HEK293 (cell line): ENCODE data around the gene ABCC11.

Experiments
- CTCF ChIA-PET: fragments of 350-600 bp; formaldehyde crosslinking; extraction: SDS; loops from one replicate; lab custom pipeline; 2021; ENCODE audit warnings: antibody characterized with exemption; lab: Yijun Ruan, JAX
- POLR2A ChIA-PET: fragments of 300-600 bp; formaldehyde crosslinking; extraction: SDS; loops from one replicate; lab custom pipeline; 2020; ENCODE audit warnings: antibody characterized with exemption, inconsistent platforms; lab: Yijun Ruan, JAX
- H3K27ac ChIP-seq: fragments of 200-500 bp; sonication (Bioruptor generic); 2 replicates; pipeline ENCODE4 v1.5.1; 2014; ENCODE audit warnings: low read depth, low read length, control low read depth, inconsistent platforms; ENCODE audit errors: extremely low read depth
- H3K36me3 ChIP-seq, 2 experiments: fragments of 200-500 bp in 1 of 2; sonication (Bioruptor generic) in 1 of 2; 1 replicate in 1 of 2; 2 replicates in 1 of 2; pipeline ENCODE4 v1.5.1; 2014 to 2017; ENCODE audit warnings: inconsistent platforms in 2 of 2, low read length in 2 of 2; ENCODE audit not compliant: control insufficient read depth in 2 of 2, insufficient read depth in 1 of 2
- H3K4me1 ChIP-seq: fragments of 200-500 bp; sonication (Bioruptor generic); 2 replicates; pipeline ENCODE4 v1.5.1; 2014; ENCODE audit warnings: mild to moderate bottlenecking, low read length, inconsistent platforms; ENCODE audit not compliant: control insufficient read depth, insufficient read depth
- H3K4me3 ChIP-seq: 2 replicates; pipeline ENCODE4 v1.5.1; 2011; ENCODE audit warnings: low read depth, mild to moderate bottlenecking, control low read depth, low read length, moderate library complexity
- H3K9me3 ChIP-seq: fragments of 200-500 bp; sonication (Bioruptor generic); 2 replicates; pipeline ENCODE4 v1.5.1; 2014; ENCODE audit warnings: low read depth, low read length, inconsistent platforms; ENCODE audit not compliant: control insufficient read depth, insufficient read depth
- BCL11A ChIP-seq: fragments of 450-650 bp; formaldehyde crosslinking; IDR thresholded peaks from 2 replicates; pipeline ENCODE4 v1.5.1; 2016; ENCODE audit warnings: low read depth, missing biosample characterization, missing genetic modification characterization
- KLF9 ChIP-seq: fragments of 450-650 bp; formaldehyde crosslinking; IDR thresholded peaks from 2 replicates; pipeline ENCODE4 v1.5.1; 2016; ENCODE audit warnings: missing biosample characterization, missing genetic modification characterization, low read depth
- MEIS1 ChIP-seq: sonication (generic); formaldehyde crosslinking; IDR thresholded peaks from 2 replicates; pipeline ENCODE4 v1.8.1; 2022; ENCODE audit warnings: missing genetic modification reagents, mild to moderate bottlenecking, borderline replicate concordance
- OSR2 ChIP-seq: fragments of 450-650 bp; formaldehyde crosslinking; IDR thresholded peaks from 2 replicates; pipeline ENCODE4 v1.5.1; 2016; ENCODE audit warnings: missing biosample characterization, missing genetic modification characterization
- ZFP41 ChIP-seq: fragments of 450-650 bp; formaldehyde crosslinking; IDR thresholded peaks from 2 replicates; pipeline ENCODE4 v1.5.1; 2016; ENCODE audit warnings: missing biosample characterization, missing genetic modification characterization, borderline replicate concordance
- ZNF121 ChIP-seq: fragments of 450-650 bp; formaldehyde crosslinking; IDR thresholded peaks from 2 replicates; pipeline ENCODE4 v1.5.1; 2016; ENCODE audit warnings: missing biosample characterization, missing genetic modification characterization
- ZNF132 ChIP-seq: fragments of 450-650 bp; formaldehyde crosslinking; IDR thresholded peaks from 2 replicates; pipeline ENCODE4 v1.5.1; 2017; ENCODE audit warnings: missing biosample characterization, missing genetic modification characterization, borderline replicate concordance
- ZNF157 ChIP-seq: fragments of 450-650 bp; formaldehyde crosslinking; IDR thresholded peaks from 2 replicates; pipeline ENCODE4 v1.5.1; 2016; ENCODE audit warnings: missing biosample characterization, missing genetic modification characterization
- ZNF174 ChIP-seq: fragments of 450-650 bp; formaldehyde crosslinking; IDR thresholded peaks from 2 replicates; pipeline ENCODE4 v1.5.0; 2017; ENCODE audit warnings: missing biosample characterization, mild to moderate bottlenecking, missing genetic modification characterization
- ZNF391 ChIP-seq: fragments of 450-650 bp; formaldehyde crosslinking; IDR thresholded peaks from 2 replicates; pipeline ENCODE4 v1.5.1; 2016; ENCODE audit warnings: low read depth, missing biosample characterization, missing genetic modification characterization, borderline replicate concordance
- ZNF544 ChIP-seq: fragments of 450-650 bp; formaldehyde crosslinking; IDR thresholded peaks from 2 replicates; pipeline ENCODE4 v1.5.0; 2017; ENCODE audit warnings: missing biosample characterization, missing genetic modification characterization
- ZNF768 ChIP-seq: fragments of 450-650 bp; formaldehyde crosslinking; IDR thresholded peaks from 2 replicates; pipeline ENCODE4 v1.5.1; 2018; ENCODE audit warnings: missing biosample characterization, mild to moderate bottlenecking, missing genetic modification characterization
- TF ChIP-seq, protein P1 (sequence below): fragments of 450-650 bp; formaldehyde crosslinking; IDR thresholded peaks from 2 replicates; pipeline ENCODE4 v1.5.1; 2016; ENCODE audit warnings: missing biosample characterization, missing genetic modification characterization
- TF ChIP-seq, protein P2 (sequence below): fragments of 450-650 bp; formaldehyde crosslinking; IDR thresholded peaks from 2 replicates; pipeline ENCODE4 v1.5.1; 2016; ENCODE audit warnings: missing biosample characterization, missing genetic modification characterization
- TF ChIP-seq, protein P3 (sequence below): fragments of 450-650 bp; formaldehyde crosslinking; IDR thresholded peaks from 2 replicates; pipeline ENCODE4 v1.5.1; 2016; ENCODE audit warnings: missing biosample characterization, missing genetic modification characterization
- TF ChIP-seq, protein P4 (sequence below): fragments of 450-650 bp; formaldehyde crosslinking; IDR thresholded peaks from 2 replicates; pipeline ENCODE4 v1.5.1; 2016; ENCODE audit warnings: missing biosample characterization, missing genetic modification characterization
- TF ChIP-seq, protein P5 (sequence below): IDR thresholded peaks from 2 replicates; pipeline ENCODE4 v1.6.1; 2011; ENCODE audit warnings: mild to moderate bottlenecking, low read depth, low read length, borderline replicate concordance

The ABCC11 gene

DNA sequence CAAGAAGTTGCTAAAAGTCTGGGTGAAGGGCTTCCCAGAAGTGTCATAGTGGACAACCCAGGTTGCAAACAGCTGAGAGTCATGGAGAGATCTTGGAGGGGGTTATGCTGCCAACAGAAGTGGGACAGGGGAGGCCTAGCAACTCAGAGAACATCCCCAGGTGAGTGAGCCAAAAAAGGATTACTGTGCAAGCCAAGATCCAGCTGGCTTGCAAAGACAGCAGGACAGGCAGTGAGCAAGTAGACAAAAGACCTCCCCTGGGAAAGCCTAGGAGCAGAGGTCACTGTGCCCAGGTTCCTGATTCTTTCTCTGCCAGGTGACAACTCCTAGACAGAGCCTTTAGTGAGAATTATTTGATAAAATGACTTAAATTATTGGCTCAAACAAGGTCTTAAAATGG, 12.7 kb downstream of the ABCC11 start (continued):
- no peak for TF ChIP-seq KLF9
- no peak for TF ChIP-seq ZNF391
- TF ChIP-seq ZNF121 = no peak
- TF ChIP-seq, protein P1, sequence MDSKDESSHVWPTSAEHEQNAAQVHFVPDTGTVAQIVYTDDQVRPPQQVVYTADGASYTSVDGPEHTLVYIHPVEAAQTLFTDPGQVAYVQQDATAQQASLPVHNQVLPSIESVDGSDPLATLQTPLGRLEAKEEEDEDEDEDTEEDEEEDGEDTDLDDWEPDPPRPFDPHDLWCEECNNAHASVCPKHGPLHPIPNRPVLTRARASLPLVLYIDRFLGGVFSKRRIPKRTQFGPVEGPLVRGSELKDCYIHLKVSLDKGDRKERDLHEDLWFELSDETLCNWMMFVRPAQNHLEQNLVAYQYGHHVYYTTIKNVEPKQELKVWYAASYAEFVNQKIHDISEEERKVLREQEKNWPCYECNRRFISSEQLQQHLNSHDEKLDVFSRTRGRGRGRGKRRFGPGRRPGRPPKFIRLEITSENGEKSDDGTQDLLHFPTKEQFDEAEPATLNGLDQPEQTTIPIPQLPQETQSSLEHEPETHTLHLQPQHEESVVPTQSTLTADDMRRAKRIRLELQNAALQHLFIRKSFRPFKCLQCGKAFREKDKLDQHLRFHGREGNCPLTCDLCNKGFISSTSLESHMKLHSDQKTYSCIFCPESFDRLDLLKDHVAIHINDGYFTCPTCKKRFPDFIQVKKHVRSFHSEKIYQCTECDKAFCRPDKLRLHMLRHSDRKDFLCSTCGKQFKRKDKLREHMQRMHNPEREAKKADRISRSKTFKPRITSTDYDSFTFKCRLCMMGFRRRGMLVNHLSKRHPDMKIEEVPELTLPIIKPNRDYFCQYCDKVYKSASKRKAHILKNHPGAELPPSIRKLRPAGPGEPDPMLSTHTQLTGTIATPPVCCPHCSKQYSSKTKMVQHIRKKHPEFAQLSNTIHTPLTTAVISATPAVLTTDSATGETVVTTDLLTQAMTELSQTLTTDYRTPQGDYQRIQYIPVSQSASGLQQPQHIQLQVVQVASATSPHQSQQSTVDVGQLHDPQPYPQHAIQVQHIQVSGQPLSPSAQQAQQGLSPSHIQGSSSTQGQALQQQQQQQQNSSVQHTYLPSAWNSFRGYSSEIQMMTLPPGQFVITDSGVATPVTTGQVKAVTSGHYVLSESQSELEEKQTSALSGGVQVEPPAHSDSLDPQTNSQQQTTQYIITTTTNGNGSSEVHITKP = no peak
- no peak for TF ChIP-seq ZFP41 (tag by site-specific recombination)
- TF ChIP-seq, protein P2, sequence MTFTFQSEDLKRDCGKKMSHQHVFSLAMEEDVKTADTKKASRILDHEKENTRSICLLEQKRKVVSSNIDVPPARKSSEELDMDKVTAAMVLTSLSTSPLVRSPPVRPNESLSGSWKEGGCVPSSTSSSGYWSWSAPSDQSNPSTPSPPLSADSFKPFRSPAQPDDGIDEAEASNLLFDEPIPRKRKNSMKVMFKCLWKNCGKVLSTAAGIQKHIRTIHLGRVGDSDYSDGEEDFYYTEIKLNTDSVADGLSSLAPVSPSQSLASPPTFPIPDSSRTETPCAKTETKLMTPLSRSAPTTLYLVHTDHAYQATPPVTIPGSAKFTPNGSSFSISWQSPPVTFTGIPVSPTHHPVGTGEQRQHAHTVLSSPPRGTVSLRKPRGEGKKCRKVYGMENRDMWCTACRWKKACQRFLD = no peak
- TF ChIP-seq OSR2 (tag by site-specific recombination) = no peak

DNA sequence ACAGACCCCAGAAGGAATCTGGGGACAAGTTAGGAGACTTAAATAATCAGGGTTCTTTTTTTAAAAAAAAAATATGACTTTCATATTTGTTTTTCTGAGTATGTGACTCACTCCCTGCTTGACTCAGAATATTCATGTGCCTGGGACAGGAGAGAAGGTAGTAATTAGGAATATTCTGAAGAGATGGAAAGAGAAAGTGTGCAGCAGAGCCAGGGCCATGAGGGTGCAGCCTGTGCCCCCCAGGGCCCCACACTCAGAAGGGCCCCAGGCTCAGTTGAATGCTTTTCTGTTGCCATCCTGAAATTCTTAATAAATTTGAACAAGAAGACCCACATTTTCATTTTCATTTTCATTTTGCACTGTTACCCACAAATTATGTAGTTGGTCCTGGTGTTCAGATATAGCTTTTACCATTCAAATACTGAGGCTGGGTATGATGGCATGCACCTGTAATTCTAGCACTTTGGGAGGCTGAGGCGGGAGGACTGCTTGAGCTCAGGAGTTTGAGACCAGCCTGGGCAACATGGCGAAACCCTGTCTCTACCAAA, 14.8 kb downstream of the ABCC11 start:
- H3K9me3 ChIP-seq = no peaks in the 10 kb centered on the region
- CTCF ChIA-PET = interaction anchor here (0.7 kb wide), 1 partner anchor 294 kb away, joined by 3 read pairs; no protein-coding TSS in a partner anchor

More for the DNA sequence above, 14.8 kb downstream of the ABCC11 start:
- Histone ChIP-seq H3K27ac (no peak overlapping the region), H3K36me3 (no peaks in the 10 kb centered on the region), H3K4me1 (no peaks in the 10 kb centered on the region), H3K4me3 (no peak overlapping the region)
- TF ChIP-seq ZNF132 (no peak), ZNF174 (no peak), MEIS1 (no peak), ZNF768 (tag by site-specific recombination) (no peak), ZNF544 (tag by site-specific recombination) (no peak), BCL11A (tag by site-specific recombination) (no peak), ZNF157 (tag by site-specific recombination) (no peak)
- TF ChIP-seq, protein P3, sequence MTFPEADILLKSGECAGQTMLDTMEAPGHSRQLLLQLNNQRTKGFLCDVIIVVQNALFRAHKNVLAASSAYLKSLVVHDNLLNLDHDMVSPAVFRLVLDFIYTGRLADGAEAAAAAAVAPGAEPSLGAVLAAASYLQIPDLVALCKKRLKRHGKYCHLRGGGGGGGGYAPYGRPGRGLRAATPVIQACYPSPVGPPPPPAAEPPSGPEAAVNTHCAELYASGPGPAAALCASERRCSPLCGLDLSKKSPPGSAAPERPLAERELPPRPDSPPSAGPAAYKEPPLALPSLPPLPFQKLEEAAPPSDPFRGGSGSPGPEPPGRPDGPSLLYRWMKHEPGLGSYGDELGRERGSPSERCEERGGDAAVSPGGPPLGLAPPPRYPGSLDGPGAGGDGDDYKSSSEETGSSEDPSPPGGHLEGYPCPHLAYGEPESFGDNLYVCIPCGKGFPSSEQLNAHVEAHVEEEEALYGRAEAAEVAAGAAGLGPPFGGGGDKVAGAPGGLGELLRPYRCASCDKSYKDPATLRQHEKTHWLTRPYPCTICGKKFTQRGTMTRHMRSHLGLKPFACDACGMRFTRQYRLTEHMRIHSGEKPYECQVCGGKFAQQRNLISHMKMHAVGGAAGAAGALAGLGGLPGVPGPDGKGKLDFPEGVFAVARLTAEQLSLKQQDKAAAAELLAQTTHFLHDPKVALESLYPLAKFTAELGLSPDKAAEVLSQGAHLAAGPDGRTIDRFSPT (tag by site-specific recombination) = no peak
- TF ChIP-seq, protein P4, sequence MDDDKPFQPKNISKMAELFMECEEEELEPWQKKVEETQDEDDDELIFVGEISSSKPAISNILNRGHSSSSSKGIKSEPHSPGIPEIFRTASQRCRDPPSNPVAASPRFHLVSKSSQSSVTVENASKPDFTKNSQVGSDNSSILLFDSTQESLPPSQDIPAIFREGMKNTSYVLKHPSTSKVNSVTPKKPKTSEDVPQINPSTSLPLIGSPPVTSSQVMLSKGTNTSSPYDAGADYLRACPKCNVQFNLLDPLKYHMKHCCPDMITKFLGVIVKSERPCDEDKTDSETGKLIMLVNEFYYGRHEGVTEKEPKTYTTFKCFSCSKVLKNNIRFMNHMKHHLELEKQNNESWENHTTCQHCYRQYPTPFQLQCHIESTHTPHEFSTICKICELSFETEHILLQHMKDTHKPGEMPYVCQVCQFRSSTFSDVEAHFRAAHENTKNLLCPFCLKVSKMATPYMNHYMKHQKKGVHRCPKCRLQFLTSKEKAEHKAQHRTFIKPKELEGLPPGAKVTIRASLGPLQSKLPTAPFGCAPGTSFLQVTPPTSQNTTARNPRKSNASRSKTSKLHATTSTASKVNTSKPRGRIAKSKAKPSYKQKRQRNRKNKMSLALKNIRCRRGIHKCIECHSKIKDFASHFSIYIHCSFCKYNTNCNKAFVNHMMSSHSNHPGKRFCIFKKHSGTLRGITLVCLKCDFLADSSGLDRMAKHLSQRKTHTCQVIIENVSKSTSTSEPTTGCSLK (tag by site-specific recombination) = no peak
- TF ChIP-seq, protein P5, sequence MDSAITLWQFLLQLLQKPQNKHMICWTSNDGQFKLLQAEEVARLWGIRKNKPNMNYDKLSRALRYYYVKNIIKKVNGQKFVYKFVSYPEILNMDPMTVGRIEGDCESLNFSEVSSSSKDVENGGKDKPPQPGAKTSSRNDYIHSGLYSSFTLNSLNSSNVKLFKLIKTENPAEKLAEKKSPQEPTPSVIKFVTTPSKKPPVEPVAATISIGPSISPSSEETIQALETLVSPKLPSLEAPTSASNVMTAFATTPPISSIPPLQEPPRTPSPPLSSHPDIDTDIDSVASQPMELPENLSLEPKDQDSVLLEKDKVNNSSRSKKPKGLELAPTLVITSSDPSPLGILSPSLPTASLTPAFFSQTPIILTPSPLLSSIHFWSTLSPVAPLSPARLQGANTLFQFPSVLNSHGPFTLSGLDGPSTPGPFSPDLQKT = no peak
- POLR2A ChIA-PET = no interaction called here
